SK-N-SH treated with all-trans-retinoic acid at 6 μM for 48 hours (cell line): Measurements from ENCODE around the gene DHDDS.
A peak's percentile ranks its signal among the peaks of the same experiment; 100 is the strongest.

Experiments used
- ATAC-seq: fragments of 200-7000 bp; cut with Tn5 transposase; 3 replicates; pipeline ENCODE4 v1.9.1; 2020; ENCODE audit warnings: mild to moderate bottlenecking, moderate library complexity
- BACH2 ChIP-seq: fragments of 250-450 bp; sonication (Bioruptor Pico); IDR thresholded peaks from 2 replicates; pipeline ENCODE4 v1.9.0; 2021; ENCODE audit warnings: mild to moderate bottlenecking, borderline replicate concordance
- CSDC2 ChIP-seq: fragments of 250-450 bp; sonication (Bioruptor Pico); IDR thresholded peaks from 2 replicates; pipeline ENCODE4 v1.5.0; 2020; ENCODE audit warnings: mild to moderate bottlenecking, moderate library complexity
- CSRNP3 ChIP-seq: fragments of 250-450 bp; sonication (Bioruptor Pico); IDR thresholded peaks from 2 replicates; pipeline ENCODE4 v1.5.1; 2021; ENCODE audit warnings: mild to moderate bottlenecking, moderate library complexity
- ESRRG ChIP-seq: fragments of 250-450 bp; sonication (Bioruptor Pico); IDR thresholded peaks from 2 replicates; pipeline ENCODE4 v1.6.1; 2021; ENCODE audit warnings: mild to moderate bottlenecking
- GLIS3 ChIP-seq: fragments of 250-450 bp; sonication (Bioruptor Pico); IDR thresholded peaks from 2 replicates; pipeline ENCODE4 v1.5.0; 2020; ENCODE audit warnings: mild to moderate bottlenecking, moderate library complexity
- ISL1 ChIP-seq: fragments of 250-450 bp; sonication (Bioruptor Pico); IDR thresholded peaks from 2 replicates; pipeline ENCODE4 v2.1.2; 2022; ENCODE audit warnings: mild to moderate bottlenecking, moderate library complexity
- OSR1 ChIP-seq: fragments of 250-450 bp; sonication (Bioruptor Pico); IDR thresholded peaks from 2 replicates; pipeline ENCODE4 v1.8.0; 2022; ENCODE audit warnings: moderate library complexity, mild to moderate bottlenecking, inconsistent platforms
- POU6F1 ChIP-seq: fragments of 250-450 bp; sonication (Bioruptor Pico); IDR thresholded peaks from 2 replicates; pipeline ENCODE4 v1.8.0; 2021; ENCODE audit warnings: low read depth, mild to moderate bottlenecking, moderate library complexity, borderline replicate concordance
- RARB ChIP-seq: fragments of 250-450 bp; sonication (Bioruptor Pico); IDR thresholded peaks from 2 replicates; pipeline ENCODE4 v1.8.0; 2021; ENCODE audit warnings: mild to moderate bottlenecking, moderate library complexity
- SNAI2 ChIP-seq: fragments of 250-450 bp; sonication (Bioruptor Pico); IDR thresholded peaks from 2 replicates; pipeline ENCODE4 v1.5.0; 2020; ENCODE audit warnings: mild to moderate bottlenecking, moderate library complexity
- TCF4 ChIP-seq: fragments of 250-450 bp; sonication (Bioruptor Pico); IDR thresholded peaks from 2 replicates; pipeline ENCODE4 v1.8.0; 2021; ENCODE audit warnings: mild to moderate bottlenecking, moderate library complexity, borderline replicate concordance
- TOX ChIP-seq: fragments of 250-450 bp; sonication (Bioruptor Pico); IDR thresholded peaks from 2 replicates; pipeline ENCODE4 v1.8.0; 2021; ENCODE audit warnings: mild to moderate bottlenecking, moderate library complexity, borderline replicate concordance
- ZFP3 ChIP-seq: fragments of 250-450 bp; sonication (Bioruptor Pico); IDR thresholded peaks from 2 replicates; pipeline ENCODE4 v1.5.0; 2020; ENCODE audit warnings: mild to moderate bottlenecking, moderate library complexity
- ZFP30 ChIP-seq: fragments of 450-650 bp; formaldehyde crosslinking; IDR thresholded peaks from 2 replicates; pipeline ENCODE4 v1.5.0; 2022; ENCODE audit warnings: mild to moderate bottlenecking, moderate library complexity
- ZNF70 ChIP-seq: fragments of 450-650 bp; formaldehyde crosslinking; IDR thresholded peaks from 2 replicates; pipeline ENCODE4 v1.5.0; 2020; ENCODE audit warnings: mild to moderate bottlenecking, moderate library complexity
- TF ChIP-seq, protein P1 (sequence below): fragments of 250-450 bp; sonication (Bioruptor Pico); IDR thresholded peaks from 2 replicates; pipeline ENCODE4 v1.5.0; 2020; ENCODE audit warnings: mild to moderate bottlenecking, moderate library complexity
- TF ChIP-seq, protein P2 (sequence below): fragments of 250-450 bp; sonication (Bioruptor Pico); IDR thresholded peaks from 2 replicates; pipeline ENCODE4 v1.8.0; 2020; ENCODE audit warnings: mild to moderate bottlenecking, moderate library complexity, borderline replicate concordance

The DHDDS gene

GRCh38 chr1:26417111-26417759 lies 14.9 kb upstream of the DHDDS start:
- TF ChIP-seq SNAI2 (CRISPR knock-in tag) (no peak), ZNF70 (peak; percentile 85)
- peak; percentile 100 for ATAC-seq

DNA sequence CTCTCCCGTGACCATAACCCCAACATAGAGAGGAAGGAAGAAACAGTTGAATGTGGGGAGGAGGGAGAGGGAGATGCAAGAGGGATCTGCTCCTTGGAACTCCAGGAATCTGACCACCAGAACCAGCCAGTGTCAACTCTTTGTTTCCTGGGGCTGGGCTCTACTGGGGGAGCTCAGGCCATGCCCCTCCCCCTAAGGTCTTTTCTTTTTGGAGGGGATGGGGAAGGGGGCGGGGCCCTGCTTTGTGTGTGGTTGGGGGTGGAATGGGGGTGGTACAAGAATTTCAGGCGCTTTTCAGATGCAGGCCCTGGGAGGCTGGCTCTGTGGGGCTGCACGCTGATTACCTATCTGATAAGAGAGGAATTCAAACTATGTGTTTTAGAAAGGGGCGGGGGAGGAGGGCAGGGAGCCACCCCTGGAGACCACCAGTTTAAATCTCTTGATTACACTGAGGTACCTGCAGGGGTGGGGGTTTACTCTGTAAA lies 13.2 kb upstream of the DHDDS start:
- no peak for ATAC-seq
- TF ChIP-seq TCF4 (no peak), RARB (no peak), ESRRG (CRISPR knock-in tag) (no peak), ZNF70 (no peak), SNAI2 (CRISPR knock-in tag) (no peak), BACH2 (CRISPR knock-in tag) (no peak), CSRNP3 (CRISPR knock-in tag) (no peak)
- TF ChIP-seq, protein P1, sequence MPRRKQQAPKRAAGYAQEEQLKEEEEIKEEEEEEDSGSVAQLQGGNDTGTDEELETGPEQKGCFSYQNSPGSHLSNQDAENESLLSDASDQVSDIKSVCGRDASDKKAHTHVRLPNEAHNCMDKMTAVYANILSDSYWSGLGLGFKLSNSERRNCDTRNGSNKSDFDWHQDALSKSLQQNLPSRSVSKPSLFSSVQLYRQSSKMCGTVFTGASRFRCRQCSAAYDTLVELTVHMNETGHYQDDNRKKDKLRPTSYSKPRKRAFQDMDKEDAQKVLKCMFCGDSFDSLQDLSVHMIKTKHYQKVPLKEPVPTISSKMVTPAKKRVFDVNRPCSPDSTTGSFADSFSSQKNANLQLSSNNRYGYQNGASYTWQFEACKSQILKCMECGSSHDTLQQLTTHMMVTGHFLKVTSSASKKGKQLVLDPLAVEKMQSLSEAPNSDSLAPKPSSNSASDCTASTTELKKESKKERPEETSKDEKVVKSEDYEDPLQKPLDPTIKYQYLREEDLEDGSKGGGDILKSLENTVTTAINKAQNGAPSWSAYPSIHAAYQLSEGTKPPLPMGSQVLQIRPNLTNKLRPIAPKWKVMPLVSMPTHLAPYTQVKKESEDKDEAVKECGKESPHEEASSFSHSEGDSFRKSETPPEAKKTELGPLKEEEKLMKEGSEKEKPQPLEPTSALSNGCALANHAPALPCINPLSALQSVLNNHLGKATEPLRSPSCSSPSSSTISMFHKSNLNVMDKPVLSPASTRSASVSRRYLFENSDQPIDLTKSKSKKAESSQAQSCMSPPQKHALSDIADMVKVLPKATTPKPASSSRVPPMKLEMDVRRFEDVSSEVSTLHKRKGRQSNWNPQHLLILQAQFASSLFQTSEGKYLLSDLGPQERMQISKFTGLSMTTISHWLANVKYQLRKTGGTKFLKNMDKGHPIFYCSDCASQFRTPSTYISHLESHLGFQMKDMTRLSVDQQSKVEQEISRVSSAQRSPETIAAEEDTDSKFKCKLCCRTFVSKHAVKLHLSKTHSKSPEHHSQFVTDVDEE (CRISPR knock-in tag) = no peak
- TF ChIP-seq, all 23 proteins: peak for 0

- ATAC-seq = no peak
- no peak for TF ChIP-seq POU6F1 (CRISPR knock-in tag)
- no peak for TF ChIP-seq TCF4
- no peak for TF ChIP-seq GLIS3
- no peak for TF ChIP-seq ZFP30 (CRISPR knock-in tag)
- TF ChIP-seq, protein P1 (CRISPR knock-in tag) = no peak
- TF ChIP-seq SNAI2 (CRISPR knock-in tag) = no peak
- no peak for TF ChIP-seq ZNF70
- no peak for TF ChIP-seq CSDC2 (CRISPR knock-in tag)
- no peak for TF ChIP-seq ESRRG (CRISPR knock-in tag)
- TF ChIP-seq, protein P2, sequence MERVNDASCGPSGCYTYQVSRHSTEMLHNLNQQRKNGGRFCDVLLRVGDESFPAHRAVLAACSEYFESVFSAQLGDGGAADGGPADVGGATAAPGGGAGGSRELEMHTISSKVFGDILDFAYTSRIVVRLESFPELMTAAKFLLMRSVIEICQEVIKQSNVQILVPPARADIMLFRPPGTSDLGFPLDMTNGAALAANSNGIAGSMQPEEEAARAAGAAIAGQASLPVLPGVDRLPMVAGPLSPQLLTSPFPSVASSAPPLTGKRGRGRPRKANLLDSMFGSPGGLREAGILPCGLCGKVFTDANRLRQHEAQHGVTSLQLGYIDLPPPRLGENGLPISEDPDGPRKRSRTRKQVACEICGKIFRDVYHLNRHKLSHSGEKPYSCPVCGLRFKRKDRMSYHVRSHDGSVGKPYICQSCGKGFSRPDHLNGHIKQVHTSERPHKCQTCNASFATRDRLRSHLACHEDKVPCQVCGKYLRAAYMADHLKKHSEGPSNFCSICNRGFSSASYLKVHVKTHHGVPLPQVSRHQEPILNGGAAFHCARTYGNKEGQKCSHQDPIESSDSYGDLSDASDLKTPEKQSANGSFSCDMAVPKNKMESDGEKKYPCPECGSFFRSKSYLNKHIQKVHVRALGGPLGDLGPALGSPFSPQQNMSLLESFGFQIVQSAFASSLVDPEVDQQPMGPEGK (CRISPR knock-in tag) = no peak
- TF ChIP-seq ISL1 (CRISPR knock-in tag) = no peak
- TF ChIP-seq CSRNP3 (CRISPR knock-in tag) = no peak
- no peak for TF ChIP-seq OSR1
- TF ChIP-seq TOX (CRISPR knock-in tag) = no peak
- TF ChIP-seq ZFP3 (CRISPR knock-in tag) = no peak
These were observed 12.6 kb upstream of the DHDDS start for GRCh38 chr1:26419494-26419893.
